ENCODE data around the gene KRTCAP2.
A peak's percentile ranks its signal among the peaks of the same experiment; 100 is the strongest.
"Not testable (repeated sequence)": the region's sequence is repeated elsewhere in the genome, so short reads cannot be mapped to it uniquely, and the experiment has no call there.

The KRTCAP2 gene

DNA sequence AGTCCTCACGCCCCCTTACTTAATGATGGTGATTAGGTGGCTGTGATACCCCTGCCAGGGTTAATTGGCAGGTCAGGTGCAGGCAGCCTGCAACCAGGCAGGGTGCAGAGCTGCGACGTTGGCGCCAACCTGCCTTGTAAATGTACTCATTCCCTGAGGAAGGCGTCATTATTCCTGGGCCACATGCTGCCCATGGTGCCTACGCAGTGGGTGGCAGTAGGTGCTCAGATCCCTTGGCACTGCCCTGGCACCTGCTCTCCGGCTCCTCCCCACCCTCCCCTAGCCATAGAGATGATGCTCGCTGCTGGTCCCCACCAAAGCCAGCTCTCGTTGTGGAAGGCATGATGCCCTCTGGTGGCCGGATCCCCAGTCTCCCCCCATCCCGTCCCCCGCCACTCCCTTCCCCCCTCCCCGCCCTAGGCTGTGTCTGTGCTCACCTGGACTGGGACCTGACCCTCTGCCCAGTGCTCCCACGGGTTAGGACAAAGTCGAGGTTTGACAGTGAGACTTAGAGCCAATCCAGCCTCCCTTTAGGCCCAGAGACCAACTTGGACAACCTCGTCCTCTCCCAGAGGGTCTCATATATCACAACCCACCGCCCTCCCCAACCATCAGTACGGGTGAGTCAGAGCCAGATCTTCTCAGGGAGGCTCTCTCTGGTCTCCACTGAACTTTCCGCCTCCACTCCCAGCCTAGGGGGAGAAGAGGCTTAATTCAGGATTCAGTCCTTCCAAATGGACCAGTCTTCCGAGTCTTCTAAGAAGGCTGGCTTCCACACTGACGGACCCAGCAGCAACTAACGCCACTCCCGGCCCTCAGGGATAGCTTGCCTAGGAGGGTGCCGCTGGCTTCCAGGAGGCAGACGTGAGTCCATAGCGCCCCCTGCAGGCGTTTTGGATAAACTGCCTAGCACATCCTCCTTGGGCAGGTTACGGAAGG is 5.7 kb downstream of the KRTCAP2 start:
- Histone ChIP-seq H3K36me3 (ENCODE audit: control insufficient read depth, insufficient read depth, low read length) (peaks cover 5% of the 10 kb centered on the region), H3K4me3 (replicated peaks; ENCODE audit: low read depth, low read length) (no peak overlapping the region), H3K27me3 (replicated peaks; ENCODE audit: control insufficient read depth, insufficient read depth, low read length) (no peaks in the 10 kb centered on the region)
- DNase-seq (ENCODE audit: extremely low read depth, insufficient read length), result peak; percentile 62
- TF ChIP-seq, protein P1, sequence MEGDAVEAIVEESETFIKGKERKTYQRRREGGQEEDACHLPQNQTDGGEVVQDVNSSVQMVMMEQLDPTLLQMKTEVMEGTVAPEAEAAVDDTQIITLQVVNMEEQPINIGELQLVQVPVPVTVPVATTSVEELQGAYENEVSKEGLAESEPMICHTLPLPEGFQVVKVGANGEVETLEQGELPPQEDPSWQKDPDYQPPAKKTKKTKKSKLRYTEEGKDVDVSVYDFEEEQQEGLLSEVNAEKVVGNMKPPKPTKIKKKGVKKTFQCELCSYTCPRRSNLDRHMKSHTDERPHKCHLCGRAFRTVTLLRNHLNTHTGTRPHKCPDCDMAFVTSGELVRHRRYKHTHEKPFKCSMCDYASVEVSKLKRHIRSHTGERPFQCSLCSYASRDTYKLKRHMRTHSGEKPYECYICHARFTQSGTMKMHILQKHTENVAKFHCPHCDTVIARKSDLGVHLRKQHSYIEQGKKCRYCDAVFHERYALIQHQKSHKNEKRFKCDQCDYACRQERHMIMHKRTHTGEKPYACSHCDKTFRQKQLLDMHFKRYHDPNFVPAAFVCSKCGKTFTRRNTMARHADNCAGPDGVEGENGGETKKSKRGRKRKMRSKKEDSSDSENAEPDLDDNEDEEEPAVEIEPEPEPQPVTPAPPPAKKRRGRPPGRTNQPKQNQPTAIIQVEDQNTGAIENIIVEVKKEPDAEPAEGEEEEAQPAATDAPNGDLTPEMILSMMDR (IDR thresholded peaks at IDR 0.05; ENCODE audit: insufficient read depth, low read length, poor library complexity, severe bottlenecking), result peak; percentile 87

DNA sequence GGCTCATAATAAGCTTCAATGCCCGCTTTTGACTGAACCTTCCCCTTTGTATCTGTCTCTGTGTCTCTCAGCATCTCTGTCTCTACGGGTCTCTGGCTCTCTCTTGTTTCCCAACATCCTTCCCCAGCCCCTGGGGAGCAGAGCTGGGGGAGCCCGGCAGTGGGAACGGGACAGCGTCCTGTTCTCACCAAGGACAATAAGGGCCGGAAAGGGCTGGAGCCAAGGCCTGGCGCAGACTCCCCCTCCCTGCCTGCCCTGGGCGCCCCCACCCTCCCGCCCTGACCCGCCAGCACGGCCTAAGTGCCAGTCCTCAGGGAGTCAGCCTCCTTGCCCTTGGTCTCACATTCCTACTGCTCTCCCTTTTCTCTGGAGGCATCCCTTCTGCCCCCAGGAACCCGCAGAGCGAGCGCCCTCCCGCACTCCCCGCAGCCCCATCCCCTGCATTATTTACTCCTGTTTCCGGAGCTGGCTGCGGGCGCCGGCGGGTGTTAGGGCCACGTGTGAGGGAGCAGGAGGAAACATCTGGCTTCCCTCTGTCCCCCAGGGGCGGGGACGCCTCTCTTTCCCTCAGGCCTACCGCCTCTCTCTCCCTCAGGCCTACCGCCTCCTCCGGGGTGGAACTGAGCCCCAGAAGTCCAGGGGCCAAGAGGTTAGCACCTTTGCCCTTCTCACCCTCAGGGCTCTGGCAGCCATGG is 6.5 kb downstream of the KRTCAP2 start:
- Histone ChIP-seq H3K36me3 (ENCODE audit: control insufficient read depth, insufficient read depth, low read length) (peaks cover 5% of the 10 kb centered on the region), H3K27me3 (replicated peaks; ENCODE audit: control insufficient read depth, insufficient read depth, low read length) (no peaks in the 10 kb centered on the region), H3K4me3 (replicated peaks; ENCODE audit: low read depth, low read length) (no peak overlapping the region)
- no peak for DNase-seq (ENCODE audit: extremely low read depth, insufficient read length)
- TF ChIP-seq, protein P1 (IDR thresholded peaks at IDR 0.05; ENCODE audit: insufficient read depth, low read length, poor library complexity, severe bottlenecking), result no peak

DNA sequence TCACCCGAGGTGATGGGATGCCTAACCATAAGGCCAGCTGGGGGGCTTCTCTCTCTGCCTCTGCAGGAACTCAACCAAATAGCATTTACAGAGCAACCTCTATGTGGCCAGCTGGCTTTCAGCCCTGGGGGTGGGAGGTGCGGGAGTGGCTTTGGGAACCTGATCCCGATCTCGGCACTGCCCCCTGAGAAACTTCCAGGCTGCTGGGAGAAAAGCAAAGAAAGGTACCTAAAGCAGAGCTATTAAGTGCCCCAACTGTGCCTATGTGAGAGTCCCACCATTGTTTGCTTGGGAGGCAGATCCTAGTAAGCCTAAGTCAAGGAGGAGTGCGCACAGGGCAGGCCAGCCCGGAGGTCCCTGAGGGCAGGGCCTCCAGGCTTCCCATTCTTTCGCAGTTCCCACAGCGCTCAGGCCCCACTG is 7.0 kb downstream of the KRTCAP2 start:
- no peak overlapping the region for H3K4me3 ChIP-seq (replicated peaks; ENCODE audit: low read depth, low read length)
- DNase-seq (ENCODE audit: extremely low read depth, insufficient read length), result no peak
- TF ChIP-seq, protein P1 (IDR thresholded peaks at IDR 0.05; ENCODE audit: insufficient read depth, low read length, poor library complexity, severe bottlenecking), result no peak

DNA sequence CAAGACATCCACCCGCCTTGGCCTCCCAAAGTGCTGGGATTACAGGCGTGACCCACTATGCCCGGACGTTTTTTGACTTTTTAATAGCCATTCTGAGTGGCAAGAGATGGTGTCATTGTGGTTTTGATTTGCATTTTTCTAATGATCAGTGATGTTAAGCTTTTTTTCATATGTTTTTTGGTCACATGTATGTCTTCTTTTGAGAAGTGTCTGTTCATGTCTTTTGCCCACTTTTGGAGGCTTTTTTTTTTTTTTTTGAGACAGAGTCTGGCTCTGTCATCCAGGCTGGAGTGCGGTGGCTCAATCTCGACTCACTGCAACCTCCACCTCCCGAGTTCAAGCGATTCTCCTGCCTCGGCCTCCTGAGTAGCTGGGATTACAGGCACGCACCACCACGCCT is 8.5 kb downstream of the KRTCAP2 start:
- not testable (repeated sequence) for H3K4me3 ChIP-seq (replicated peaks; ENCODE audit: low read depth, low read length); DNase-seq (ENCODE audit: extremely low read depth, insufficient read length); H3K27me3 ChIP-seq (replicated peaks; ENCODE audit: control insufficient read depth, insufficient read depth, low read length); H3K36me3 ChIP-seq (ENCODE audit: control insufficient read depth, insufficient read depth, low read length)

More for the DNA sequence above, 7.0 kb downstream of the KRTCAP2 start:
- peaks cover 5% of the 10 kb centered on the region for H3K36me3 ChIP-seq (ENCODE audit: control insufficient read depth, insufficient read depth, low read length)
- H3K27me3 ChIP-seq (replicated peaks; ENCODE audit: control insufficient read depth, insufficient read depth, low read length), result no peaks in the 10 kb centered on the region

DNA sequence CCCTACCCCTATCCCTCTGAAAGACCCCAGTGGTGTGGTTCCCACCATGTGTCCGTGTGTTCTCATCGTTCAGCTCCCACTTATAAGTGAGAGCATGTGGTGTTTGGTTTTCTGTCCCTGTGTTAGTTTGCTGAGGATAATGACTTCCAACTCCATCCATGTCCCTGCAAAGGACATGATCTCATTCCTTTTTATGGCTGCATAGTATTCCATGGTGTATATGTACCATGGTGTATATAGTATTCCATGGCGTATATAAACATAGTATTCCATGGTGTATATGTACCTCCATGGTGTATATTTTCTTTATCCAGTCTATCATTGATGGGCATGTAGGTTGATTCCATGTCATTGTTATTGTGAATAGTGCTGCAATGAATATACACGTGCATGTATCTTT is 9.3 kb downstream of the KRTCAP2 start:
- H3K36me3 ChIP-seq (ENCODE audit: control insufficient read depth, insufficient read depth, low read length); H3K27me3 ChIP-seq (replicated peaks; ENCODE audit: control insufficient read depth, insufficient read depth, low read length); H3K4me3 ChIP-seq (replicated peaks; ENCODE audit: low read depth, low read length); DNase-seq (ENCODE audit: extremely low read depth, insufficient read length): not testable (repeated sequence)

DNA sequence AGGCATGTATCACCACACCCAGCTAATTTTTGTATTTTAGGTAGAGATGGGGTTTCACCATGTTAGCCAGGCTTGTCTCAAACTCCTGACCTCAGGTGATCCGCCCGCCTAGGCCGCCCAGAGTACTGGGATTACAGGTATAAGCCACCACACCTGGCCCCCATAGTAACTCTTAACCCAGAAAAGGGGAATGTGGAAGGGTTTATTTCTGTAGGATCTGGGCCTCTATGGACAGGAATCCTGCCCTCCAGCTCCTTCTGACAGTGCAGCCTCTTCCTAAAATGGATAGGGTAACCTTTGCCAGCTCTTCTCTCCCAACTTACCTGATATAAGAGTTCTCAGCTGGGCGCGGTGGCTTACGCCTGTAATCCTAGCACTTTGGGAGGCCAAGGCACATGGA is 10.5 kb downstream of the KRTCAP2 start:
- DNase-seq (ENCODE audit: extremely low read depth, insufficient read length), result not testable (repeated sequence)

DNA sequence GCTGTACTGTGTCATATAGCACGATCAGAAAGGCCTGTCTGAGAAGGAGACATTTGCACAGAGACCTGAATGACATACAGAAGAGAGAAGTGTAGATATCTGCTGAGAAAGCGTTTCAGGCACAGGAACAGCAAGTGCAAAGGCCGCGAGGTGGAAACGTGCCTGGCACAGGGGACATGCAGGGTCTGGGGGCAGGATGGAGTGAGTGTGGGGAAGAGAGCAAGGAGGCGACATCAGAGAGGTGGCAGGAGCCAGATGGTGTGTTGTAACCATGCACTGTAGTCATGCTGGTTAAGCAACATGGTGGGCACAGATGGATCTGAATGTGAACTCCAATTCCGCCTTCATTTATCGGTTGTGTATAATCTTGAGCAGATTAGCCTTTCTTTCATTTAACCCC is 13.0 kb downstream of the KRTCAP2 start:
- DNase-seq (ENCODE audit: extremely low read depth, insufficient read length), result no peak
- TF ChIP-seq, protein P1 (IDR thresholded peaks at IDR 0.05; ENCODE audit: insufficient read depth, low read length, poor library complexity, severe bottlenecking), result no peak
- Histone ChIP-seq H3K4me3 (replicated peaks; ENCODE audit: low read depth, low read length) (no peak overlapping the region), H3K36me3 (ENCODE audit: control insufficient read depth, insufficient read depth, low read length) (no peaks in the 10 kb centered on the region), H3K27me3 (replicated peaks; ENCODE audit: control insufficient read depth, insufficient read depth, low read length) (no peaks in the 10 kb centered on the region; the same call in 1 of the 2 replicates)

More for the DNA sequence above, 10.5 kb downstream of the KRTCAP2 start:
- not testable (repeated sequence) for H3K4me3 ChIP-seq (replicated peaks; ENCODE audit: low read depth, low read length); H3K27me3 ChIP-seq (replicated peaks; ENCODE audit: control insufficient read depth, insufficient read depth, low read length); H3K36me3 ChIP-seq (ENCODE audit: control insufficient read depth, insufficient read depth, low read length)

Measured in GM06990 (cell line).